Memory B cell (primary cell): ENCODE measurements around the gene CHRNE.

Source experiments
- ATAC-seq: fragments of 150-1000 bp; cut with Tn5 transposase; 2 replicates; pipeline ENCODE4 v1.10.0; 2021; ENCODE audit warnings: low read depth, mild to moderate bottlenecking, moderate library complexity
- DNase-seq, 2 donors: peaks; one replicate each; pipeline ENCODE4 v3.0.0; 2022; ENCODE audit warnings: low spot score in 2 of 2
- H3K27ac Mint-ChIP-seq: one replicate; pipeline ENCODE4 v1.8.0; 2022; ENCODE audit warnings: mild to moderate bottlenecking, moderate library complexity, mixed read lengths
- H3K27me3 Mint-ChIP-seq: one replicate; pipeline ENCODE4 v1.8.0; 2022; ENCODE audit warnings: mixed read lengths
- H3K36me3 Mint-ChIP-seq: one replicate; pipeline ENCODE4 v1.8.0; 2022; ENCODE audit warnings: mild to moderate bottlenecking, mixed read lengths
- H3K4me1 Mint-ChIP-seq: one replicate; pipeline ENCODE4 v1.8.0; 2022; ENCODE audit warnings: mixed read lengths
- H3K4me3 Mint-ChIP-seq: one replicate; pipeline ENCODE4 v1.8.0; 2022; ENCODE audit warnings: mild to moderate bottlenecking, moderate library complexity, mixed read lengths
- H3K9me3 Mint-ChIP-seq: one replicate; pipeline ENCODE4 v1.8.0; 2022; ENCODE audit warnings: mixed read lengths

Gene CHRNE

GRCh38 chr17:4854111-4854681, 48.7 kb downstream of the CHRNE start:
- H3K27ac Mint-ChIP-seq = no peak overlapping the region
- DNase-seq = no peak

DNA sequence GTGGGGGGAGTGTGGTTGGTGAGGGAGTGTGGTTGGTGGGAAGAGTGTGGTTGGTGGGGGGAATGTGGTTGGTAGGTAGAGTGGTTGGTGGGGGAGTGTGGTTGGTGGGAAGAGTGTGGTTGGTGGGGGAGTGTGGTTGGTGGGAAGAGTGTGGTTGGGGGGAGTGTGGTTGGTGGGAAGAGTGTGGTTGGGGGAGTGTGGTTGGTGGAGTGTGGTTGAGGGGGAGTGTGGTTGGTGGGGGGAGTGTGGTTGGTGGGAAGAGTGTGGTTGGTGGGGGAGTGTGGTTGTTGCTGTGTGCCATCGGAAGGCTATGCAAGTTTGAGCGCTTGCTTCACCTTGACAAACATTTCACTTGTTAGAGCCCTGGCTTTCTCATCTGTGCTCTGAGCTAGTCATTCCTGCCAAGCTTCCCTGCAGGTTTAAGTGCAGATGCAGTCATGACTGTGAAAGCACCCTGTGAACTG, 49.7 kb downstream of the CHRNE start:
- Mint-ChIP-seq H3K36me3 (peaks cover 19% of the 10 kb centered on the region), H3K4me3 (no peak overlapping the region), H3K27me3 (no peaks in the 10 kb centered on the region), H3K9me3 (peaks cover 2% of the 10 kb centered on the region), H3K4me1 (peaks cover 28% of the 10 kb centered on the region), H3K27ac (peak overlapping the region; percentile 18)
- ATAC-seq = no peak
- no peak for DNase-seq

More at GRCh38 chr17:4854111-4854681, 48.7 kb downstream of the CHRNE start:
- Mint-ChIP-seq H3K27me3 (no peaks in the 10 kb centered on the region), H3K36me3 (peaks cover 19% of the 10 kb centered on the region), H3K9me3 (peaks cover 2% of the 10 kb centered on the region), H3K4me3 (no peak overlapping the region), H3K4me1 (peaks cover 28% of the 10 kb centered on the region)
- ATAC-seq = no peak

DNA sequence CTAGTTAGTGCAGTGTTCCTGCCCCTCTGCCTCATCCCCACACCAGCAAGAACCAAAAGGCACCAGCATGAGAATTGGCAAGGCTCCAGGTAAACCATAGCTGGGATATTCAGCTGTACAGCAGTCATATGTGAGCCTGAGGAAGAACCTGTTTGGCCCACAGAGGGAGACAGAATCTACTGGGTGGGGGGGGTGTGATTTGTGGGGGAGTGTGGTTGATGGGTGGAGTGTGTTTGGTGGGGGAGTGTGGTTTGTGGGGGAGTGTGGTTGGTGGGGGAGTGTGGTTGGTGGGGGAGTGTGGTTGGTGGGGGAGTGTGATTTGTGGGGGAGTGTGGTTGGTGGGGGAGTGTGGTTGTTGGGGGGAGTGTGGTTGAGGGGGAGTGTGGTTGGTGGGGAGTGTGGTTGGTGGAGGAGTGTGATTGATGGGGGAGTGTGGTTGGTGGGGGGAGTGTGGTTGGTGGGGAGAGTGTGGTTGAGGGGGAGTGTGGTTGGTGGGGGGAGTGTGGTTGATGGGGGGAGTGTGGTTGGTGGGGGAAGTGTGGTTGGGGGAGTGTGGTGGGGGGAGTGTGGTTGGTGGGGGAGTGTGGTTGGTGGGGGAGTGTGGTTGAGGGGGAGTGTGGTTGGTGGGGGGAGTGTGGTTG, 50.2 kb downstream of the CHRNE start:
- Mint-ChIP-seq H3K27ac (peak overlapping the region; percentile 15), H3K4me3 (no peak overlapping the region), H3K36me3 (peaks cover 17% of the 10 kb centered on the region), H3K27me3 (no peaks in the 10 kb centered on the region), H3K4me1 (peaks cover 28% of the 10 kb centered on the region), H3K9me3 (peaks cover 2% of the 10 kb centered on the region)
- no peak for DNase-seq
- ATAC-seq = no peak

GRCh38 chr17:4851084-4851483, 51.8 kb downstream of the CHRNE start:
- H3K4me3 Mint-ChIP-seq = no peak overlapping the region
- peaks cover 16% of the 10 kb centered on the region for H3K36me3 Mint-ChIP-seq
- ATAC-seq (no peak), DNase-seq (no peak)
- H3K9me3 Mint-ChIP-seq = peaks cover 2% of the 10 kb centered on the region
- H3K27ac Mint-ChIP-seq = no peak overlapping the region
- peaks cover 24% of the 10 kb centered on the region for H3K4me1 Mint-ChIP-seq
- H3K27me3 Mint-ChIP-seq = no peaks in the 10 kb centered on the region

GRCh38 chr17:4850246-4850645, 52.7 kb downstream of the CHRNE start:
- ATAC-seq (no peak), DNase-seq (no peak)
- peaks cover 28% of the 10 kb centered on the region for H3K4me1 Mint-ChIP-seq
- H3K36me3 Mint-ChIP-seq = peaks cover 18% of the 10 kb centered on the region
- H3K27me3 Mint-ChIP-seq = no peaks in the 10 kb centered on the region
- H3K9me3 Mint-ChIP-seq = peaks cover 2% of the 10 kb centered on the region
- no peak overlapping the region for H3K4me3 Mint-ChIP-seq
- peak overlapping the region; percentile 39 for H3K27ac Mint-ChIP-seq

- H3K27me3 Mint-ChIP-seq = no peaks in the 10 kb centered on the region
- peaks cover 37% of the 10 kb centered on the region for H3K4me1 Mint-ChIP-seq
- H3K27ac Mint-ChIP-seq = peak overlapping the region; percentile 39
- peaks cover 2% of the 10 kb centered on the region for H3K9me3 Mint-ChIP-seq
- no peak for DNase-seq
- H3K4me3 Mint-ChIP-seq = no peak overlapping the region
- peaks cover 15% of the 10 kb centered on the region for H3K36me3 Mint-ChIP-seq
- ATAC-seq = no peak
Measured at GRCh38 chr17:4849011-4849536, 53.8 kb downstream of the CHRNE start.
